ENCODE measurements around the gene NEK1.

DNA sequence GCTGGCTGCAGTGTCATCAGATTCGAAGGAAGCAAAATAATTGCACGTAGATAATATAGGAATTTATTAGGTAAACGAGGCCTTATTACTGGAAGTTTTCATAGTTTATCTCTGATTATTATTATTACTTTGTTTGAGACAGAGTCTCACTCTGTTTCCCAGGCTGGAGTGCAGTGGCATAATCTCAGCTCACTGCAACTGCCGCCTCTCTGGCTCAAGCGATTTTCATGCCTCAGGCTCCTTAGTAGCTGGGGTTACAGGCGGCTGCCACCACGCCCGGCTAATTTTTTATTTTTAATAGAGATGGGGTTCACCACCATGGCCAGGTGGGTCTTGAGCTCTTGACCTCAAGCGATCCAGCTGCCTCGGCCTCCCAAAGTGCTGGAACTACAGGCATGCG is 20.5 kb upstream of the NEK1 start:
- TF ChIP-seq EZH2phosphoT487 (conservative IDR thresholded peaks at IDR 0.05; ENCODE audit: low read length) = no peak
- TF ChIP-seq, protein P1, sequence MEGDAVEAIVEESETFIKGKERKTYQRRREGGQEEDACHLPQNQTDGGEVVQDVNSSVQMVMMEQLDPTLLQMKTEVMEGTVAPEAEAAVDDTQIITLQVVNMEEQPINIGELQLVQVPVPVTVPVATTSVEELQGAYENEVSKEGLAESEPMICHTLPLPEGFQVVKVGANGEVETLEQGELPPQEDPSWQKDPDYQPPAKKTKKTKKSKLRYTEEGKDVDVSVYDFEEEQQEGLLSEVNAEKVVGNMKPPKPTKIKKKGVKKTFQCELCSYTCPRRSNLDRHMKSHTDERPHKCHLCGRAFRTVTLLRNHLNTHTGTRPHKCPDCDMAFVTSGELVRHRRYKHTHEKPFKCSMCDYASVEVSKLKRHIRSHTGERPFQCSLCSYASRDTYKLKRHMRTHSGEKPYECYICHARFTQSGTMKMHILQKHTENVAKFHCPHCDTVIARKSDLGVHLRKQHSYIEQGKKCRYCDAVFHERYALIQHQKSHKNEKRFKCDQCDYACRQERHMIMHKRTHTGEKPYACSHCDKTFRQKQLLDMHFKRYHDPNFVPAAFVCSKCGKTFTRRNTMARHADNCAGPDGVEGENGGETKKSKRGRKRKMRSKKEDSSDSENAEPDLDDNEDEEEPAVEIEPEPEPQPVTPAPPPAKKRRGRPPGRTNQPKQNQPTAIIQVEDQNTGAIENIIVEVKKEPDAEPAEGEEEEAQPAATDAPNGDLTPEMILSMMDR (IDR thresholded peaks at IDR 0.05; ENCODE audit: insufficient read depth, low read length, poor library complexity, severe bottlenecking) = no peak
